NCI-H1105 treated with DMSO at 0.1 percent for 48 hours (cell line): Measurements from ENCODE around the gene MPZL3.
A peak's percentile ranks its signal among the peaks of the same experiment; 100 is the strongest.

ENCODE experiments used
- DNase-seq: peaks from one replicate; lab custom pipeline; 2025; lab: John Stamatoyannopoulos, UW

MPZL3 gene, protein sequence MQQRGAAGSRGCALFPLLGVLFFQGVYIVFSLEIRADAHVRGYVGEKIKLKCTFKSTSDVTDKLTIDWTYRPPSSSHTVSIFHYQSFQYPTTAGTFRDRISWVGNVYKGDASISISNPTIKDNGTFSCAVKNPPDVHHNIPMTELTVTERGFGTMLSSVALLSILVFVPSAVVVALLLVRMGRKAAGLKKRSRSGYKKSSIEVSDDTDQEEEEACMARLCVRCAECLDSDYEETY

DNA sequence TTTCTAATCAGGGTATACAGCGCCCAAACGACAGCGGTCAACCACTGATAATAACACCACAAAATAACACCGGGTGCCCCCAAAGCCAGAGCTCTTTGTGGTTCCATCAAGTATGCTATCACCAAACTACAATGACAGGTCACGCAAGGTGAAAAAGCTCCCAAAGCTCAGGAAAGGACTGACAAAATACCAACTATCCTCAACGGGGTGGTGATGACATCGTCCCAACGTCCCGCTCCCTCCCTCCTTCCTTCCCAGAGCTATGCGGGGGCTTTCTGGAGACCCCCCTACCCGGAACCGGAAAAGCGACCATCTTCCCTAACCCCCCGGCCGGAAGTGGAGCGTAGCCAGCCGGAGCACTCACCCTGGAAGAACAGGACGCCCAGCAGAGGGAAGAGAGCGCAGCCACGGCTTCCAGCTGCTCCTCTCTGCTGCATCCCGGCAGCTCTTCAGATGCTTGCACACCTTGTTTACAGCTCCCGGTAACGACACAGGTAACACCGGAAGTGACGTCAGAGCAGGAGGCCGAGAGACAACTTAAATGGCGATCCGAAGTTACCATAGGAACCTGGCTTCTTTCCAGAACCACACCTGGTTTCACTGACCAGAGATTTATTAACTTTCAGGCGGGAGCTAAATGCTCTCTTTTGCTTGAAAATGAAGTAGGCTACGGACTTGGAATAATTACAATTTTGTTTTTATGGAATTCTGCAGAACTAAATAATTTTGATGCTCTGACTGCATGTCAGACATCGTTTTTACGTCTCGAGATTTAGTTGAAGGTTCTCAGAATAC, at the start of gene MPZL3:
MPZL3 (minus strand) TSS at position 508 of the 795 bp plus-strand sequence; CDS start at position 437, 71 bp downstream.
- DNase-seq: peak; percentile 99

DNA sequence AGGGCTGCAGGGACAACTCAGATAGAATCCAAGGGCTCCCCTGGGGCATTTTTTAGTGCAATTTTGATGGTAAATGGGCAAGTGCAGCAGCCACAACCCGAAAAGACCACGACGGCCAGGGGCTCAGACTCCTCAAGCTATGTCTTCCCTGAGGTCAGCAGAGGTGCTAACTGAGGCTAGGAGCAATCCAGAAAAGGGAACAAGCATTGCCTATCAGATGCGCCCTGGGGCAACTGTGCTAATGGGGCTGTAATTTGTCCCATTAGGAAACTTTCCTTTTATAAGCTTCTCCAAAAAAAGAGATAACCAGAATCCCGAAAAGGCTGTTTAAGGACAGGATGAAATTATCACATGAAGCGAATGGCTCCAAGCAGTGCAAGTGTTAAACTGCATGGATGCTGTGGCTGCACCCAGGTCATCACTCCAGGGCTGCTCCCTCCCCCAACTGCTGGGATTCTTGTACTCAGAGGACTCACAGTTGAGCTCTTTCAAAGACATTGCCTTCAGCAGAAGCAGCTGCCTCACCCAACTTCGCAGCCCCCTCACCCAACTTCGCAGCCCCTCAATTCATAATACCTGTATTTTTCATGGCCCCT, 49.5 kb upstream of the MPZL3 start:
- no peak for DNase-seq

DNA sequence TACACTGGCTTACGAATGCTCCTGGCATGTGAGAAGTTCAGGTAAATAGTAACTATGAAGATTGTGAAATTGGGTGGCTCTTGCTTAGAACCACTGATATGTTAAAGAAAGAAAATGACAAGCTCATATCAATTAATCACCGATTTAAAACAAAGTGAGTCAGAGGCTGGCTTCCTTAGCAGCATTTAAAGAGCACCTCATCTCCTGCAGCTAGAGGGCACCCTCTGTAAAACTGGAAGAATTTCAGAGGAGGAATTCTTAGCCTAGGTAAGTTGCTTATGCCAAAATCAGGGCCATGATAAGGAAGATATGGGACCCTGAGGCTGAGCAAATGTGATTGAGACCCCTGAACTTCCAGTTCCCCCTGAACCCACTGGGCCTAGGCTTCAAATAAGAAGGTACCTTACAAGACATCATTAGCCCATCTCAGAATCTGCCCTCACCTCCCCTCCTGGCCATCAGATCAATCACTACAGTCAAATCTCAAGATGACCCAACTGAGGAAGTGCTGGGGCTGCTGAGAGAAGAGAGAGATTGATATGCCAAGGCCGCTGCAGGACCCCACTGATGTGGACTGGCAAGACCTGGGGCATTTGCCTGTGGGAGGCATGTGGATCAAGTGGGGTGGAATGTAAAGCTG, 43.8 kb upstream of the MPZL3 start:
- DNase-seq: no peak

DNA sequence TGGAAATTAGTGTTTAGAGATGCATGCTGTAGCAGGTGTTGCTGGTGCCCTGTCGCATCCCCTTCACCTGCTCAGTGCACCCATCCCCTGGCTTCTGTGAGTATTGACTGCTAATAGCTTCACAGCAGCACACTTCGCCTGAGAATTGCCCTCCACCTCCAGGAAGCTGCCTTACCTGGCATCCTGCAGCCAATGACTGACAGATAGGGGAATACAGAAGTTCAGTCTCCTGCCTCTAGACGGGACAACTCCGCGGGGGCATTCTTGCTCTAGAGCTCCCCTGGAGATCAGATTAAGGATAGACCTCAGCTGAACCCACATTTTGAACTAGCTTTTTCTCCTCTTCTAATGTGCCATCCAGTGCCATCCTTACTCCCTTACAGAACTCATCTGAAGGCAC, 43.0 kb upstream of the MPZL3 start:
- DNase-seq: no peak

DNA sequence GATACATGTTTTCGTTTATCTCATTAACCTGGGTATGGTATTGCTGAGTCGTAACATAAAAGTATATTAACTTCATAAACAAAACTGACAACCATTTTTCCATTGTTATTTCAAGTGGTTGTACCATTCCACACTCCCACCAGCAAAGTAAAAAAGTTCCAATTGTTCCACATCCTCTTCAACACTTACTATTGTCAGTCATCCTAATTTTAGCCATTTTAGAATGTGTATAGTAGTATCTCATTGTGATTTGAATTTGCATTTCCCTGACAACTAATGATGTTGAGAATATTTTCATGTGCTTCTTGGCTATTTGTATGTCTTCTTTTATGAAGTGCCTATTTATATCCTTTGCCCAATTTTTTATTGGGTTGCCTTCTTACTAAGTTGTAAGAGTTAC, 41.9 kb upstream of the MPZL3 start:
- DNase-seq: no peak

DNA sequence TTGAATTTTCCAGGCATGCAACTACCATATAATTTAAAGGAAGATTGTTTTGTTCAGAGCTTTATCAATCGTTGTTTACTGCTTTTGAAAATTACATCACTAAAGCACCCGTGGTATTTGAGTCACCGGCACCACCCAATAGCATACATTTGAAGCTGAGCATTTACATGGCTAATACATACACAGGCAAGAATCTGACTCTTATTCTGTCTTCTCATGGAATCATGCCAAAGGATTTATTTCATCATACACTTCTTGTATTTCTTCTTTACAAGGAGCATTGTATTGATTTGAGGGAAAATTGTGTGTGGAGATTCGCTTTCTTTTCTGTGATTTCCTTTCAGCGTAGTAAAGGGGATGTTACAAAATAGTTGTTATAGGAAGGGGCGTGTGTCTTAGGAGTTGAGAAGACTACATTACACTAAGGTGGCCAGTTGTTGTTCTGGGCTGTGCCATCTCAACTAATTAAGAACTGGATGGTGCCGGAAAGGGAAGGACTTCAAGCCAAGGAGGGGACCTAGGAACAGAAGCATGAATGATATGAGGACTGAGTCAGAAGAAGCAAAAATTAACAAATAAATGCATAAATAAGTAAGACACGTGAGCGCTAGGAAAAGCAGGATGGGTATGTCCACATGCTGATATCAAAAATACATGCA, 39.4 kb upstream of the MPZL3 start:
- DNase-seq: no peak

DNA sequence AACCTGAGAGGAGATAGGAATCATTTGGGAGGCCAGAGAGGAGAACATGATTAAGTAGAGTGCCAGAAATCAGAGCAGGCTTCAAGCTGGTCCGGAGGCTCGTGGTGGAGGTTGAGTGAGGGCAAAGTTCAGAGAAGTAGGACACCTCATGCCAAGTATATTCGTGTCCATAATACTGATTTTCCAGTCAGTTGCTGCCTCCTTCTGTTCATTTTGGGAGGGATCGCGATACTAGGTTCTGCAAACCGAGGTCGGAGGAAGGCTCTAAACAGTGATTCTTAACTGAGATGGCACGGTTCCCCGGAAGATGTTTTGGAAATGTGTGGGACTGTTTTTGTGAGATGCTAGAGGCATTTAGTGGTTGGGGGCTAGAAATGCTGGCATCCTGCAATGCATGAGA, 38.8 kb upstream of the MPZL3 start:
- DNase-seq: no peak

DNA sequence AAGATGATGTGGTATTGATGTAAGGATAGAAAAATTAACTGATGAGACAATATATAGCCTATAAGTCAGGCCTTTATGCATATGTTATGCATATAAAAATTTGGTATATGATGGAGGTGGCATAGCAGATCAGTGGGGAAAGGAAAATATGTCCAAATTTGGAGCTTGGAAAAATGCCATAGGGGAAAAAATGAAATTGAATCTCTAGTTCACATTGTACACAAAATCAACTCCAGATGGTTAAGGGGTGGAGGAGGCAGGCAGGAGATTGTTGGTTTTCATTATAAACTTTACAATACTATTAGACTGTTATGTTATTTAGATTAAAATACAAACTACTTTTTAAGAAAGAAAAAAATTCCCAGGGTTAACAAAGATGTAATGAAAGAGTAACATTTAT, 37.2 kb upstream of the MPZL3 start:
- DNase-seq: no peak

DNA sequence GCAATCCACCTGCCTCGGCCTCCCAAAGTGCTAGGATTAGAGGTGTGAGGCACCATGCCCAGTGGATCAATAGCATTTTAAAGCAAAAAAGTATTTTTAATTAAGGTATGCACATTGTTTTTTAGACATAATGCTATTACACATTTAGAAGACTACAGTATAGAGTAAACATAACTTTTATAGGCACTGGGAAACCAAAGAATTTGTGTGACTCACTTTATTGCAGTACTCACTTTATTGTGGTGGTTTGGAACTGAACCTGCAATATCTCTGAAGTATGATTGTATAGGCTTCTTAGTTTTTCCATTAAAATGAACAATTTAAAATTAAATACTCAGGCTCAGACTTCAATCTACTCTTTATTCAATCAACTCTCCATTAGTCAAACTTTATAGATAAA, 34.8 kb upstream of the MPZL3 start:
- DNase-seq: no peak

DNA sequence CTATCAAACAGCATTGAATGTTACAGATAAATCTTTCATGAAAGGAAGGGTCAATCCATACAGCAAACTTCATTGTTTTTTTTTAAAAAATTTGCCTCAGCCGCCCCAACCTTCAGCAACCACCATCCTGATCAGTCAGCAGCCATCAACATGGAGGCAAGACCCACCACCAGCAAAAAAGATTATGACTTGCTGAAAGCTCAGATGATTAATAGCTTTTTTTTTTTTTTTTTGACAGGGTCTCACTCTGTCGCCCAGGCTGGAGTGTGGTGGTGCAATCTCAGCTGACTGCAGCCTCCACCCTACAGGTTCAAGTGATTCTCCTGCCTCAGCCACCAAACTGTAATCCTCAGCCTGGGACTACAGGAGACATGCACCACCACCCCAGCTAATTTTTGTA, 34.4 kb upstream of the MPZL3 start:
- no peak for DNase-seq

DNA sequence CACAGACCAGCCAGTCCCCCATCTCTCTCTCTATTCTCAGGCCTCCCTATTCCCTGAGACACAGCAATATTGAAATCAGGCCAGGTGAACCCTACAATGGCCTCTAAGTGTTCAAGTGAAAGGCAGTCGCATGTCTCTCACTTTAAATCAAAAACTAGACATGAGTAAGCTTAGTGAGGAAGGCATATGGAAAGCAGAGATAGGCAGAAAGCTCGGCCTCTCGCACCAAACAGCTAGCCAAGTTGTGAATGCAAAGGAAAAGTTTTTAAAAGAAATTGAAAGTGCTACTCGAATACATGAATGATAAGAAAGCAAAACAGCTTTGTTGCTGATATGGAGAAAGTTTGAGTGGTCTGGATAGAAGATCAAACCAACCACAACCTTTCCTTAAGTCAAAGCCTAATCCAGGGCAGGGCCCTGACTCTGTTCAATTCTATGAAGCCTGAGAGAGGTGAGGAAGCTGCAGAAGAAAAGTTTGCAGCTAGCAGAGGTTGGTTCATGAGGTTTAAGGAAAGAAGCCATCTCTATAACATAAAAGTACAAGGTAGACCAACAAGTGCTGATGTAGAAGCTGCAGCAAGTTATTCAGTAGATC, 31.7 kb upstream of the MPZL3 start:
- no peak for DNase-seq

DNA sequence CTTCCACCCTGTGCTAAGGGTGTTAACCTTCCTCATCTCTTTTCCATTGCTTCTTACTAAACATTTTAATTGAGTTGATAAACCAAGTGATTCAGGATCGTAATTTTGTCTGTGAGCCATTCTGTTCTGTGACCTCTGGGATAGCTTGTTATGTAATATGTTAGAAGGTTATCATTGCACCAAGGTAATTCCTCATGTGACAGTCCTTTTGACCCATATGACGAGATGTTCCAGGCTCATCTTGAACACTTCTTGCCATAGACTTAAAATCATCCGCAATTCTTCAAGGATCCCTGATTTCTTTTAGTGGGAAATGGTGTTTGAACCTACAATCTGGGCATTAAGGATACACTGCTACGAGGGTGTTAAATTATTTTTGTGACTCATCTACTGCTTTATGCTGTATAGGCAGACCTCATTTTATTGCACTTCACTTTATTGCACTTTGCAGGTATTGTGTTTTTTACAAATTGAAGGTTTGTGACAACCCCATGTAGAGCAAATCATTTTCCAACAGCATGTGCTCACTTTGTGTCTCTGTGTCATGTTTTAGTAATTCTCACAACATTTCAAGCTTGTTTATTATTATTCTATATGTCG, 31.0 kb upstream of the MPZL3 start:
- no peak for DNase-seq

DNA sequence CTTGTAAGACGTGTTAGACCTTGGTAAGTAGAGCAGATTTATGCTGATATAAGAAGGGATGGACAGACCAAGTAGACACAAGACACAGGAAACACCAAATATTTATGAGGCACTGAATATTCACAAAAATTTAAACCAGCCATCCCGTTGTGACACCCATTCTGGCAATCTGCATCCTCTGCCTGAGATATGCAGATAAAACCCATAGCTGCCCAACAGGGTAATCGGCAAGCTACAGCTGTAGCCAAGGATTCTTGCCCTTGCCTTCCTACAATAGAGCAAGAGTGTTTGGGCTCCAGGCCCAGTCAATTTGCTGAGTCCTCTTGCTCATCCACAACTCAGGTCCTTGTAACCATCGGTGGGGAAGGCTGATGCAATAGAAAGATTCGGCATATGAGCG, 30.4 kb upstream of the MPZL3 start:
- no peak for DNase-seq

DNA sequence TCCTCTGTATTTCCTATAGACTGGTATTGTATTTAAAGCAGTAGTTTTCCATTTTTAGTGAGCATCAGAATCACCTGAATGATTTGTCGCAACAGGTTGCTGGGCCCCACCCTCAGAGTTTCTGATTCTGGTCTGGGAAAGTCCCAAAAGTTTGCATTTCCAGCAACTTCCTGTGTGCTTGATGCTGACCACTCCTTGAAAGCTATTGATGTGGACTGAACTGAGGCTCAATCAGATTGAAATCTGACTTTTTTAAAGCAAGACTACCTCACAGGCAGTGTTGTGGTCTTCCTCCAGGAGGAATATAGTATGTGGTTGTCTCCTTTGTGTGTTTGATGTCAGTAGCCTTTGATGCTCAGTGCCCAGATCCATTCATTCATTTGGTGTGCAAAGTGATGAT, 29.1 kb upstream of the MPZL3 start:
- DNase-seq: no peak

DNA sequence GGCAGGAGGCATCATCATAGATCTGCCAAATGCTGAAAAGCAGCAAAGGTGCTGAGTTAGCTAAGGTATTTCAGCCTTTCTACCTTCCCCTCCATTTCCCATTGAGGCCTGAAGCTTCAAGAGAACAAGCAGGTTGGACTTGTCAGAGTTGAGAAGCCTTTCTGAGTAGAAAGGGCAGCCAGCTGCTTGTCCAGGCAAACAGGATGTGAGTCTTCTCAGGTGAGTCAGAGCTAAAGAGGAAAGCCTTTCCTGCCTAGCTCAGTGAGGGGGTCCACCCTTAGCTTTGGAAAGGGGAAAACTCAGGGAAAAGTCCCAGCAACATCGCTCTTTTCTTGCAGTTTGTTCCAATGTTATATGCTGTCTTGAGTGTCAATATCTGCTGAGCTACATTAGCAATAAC, 25.1 kb upstream of the MPZL3 start:
- DNase-seq: no peak

DNA sequence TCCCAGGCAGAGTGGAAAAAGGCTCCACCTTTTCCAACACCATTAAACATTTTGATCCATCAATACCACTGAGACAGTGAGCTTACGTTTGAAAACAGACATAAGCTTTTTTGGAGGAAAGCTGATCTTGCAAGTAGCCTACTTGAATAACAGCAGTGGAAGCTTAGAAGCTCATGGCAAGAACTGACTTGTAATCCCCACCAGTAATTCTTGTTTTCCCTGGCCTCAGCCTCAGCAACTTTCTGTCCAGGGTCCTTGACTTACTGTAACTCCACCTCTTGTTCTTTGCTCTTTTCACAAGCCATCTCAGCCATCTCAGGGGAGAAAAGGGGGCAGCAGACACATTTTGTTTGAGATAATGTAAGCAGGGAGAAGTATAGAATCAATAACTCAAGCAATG, 24.3 kb upstream of the MPZL3 start:
- no peak for DNase-seq

DNA sequence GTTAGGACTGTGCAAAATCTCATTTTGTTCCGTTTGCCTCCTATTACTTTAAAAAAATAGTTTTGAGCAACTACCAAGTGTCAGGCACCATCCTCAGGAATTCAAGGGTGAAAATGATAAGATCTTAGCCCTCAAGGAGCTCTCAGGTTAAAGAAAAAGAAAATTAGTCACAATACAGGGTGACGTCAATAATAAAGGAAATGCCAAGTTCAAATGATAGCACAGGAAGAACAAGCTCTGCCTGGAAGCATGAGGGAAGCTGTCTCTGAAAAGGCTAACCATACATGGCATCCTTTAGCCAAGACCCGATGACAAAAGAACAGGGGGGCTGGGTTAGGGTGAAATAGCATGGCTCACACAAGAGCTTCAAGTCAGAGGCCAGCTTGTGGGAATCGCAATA, 23.0 kb upstream of the MPZL3 start:
- no peak for DNase-seq

DNA sequence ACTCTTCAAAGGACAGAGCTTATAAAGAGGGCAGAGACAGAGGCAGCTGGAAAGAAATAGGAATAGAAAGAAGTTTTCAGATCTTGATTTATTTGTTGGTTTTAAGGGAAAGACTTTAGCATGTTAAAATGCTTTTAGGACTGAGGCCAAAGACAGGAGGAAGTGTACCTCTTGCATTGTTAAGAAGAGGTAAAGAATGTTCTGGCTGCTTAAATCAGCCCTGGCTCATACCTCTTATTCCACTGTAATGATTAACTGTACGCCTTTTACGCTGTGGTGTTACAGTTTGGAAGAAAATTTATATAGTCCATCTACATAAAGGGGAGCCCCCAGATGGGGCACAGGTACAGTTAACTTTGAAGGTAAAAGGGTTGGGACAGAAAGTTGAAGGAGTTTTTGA, 22.0 kb upstream of the MPZL3 start:
- DNase-seq: no peak

DNA sequence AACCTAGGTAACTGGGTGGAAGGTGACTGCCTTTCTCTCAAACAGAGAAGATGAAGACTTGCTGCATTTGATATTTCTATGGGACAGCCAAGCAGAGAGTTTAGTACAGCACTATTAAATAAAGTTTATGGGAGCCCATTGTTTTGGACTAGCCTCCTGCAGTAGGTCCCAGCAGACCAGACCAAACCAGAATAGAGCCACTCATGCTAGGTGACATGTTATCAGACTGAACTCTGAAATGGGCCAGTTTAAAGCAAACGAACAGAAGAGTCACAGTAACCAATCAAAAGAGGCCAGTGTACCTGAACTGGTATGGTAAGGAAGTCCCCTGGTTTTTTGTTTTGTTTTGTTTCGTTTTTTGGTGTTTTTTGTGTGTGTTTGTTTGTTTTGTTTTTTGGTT, 19.8 kb upstream of the MPZL3 start:
- no peak for DNase-seq

DNA sequence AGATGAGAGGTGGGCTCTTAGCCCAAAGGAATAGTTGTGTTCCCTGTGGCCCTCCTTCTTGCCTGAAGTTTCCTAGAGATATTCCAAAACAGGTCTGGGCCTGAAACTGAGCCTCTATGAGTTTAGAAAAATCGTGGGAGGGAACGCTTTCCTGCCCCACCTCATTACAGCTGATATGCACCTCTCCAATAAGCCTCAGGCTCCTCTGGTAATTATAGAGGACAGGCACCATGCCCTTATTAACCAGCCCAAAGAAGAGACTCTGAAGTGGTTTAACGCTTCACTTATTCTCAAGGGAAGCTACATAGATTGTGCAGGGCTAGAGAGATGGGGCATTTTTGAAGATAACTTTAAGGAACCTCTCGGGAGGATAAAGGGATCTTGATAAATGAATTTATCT, 15.3 kb upstream of the MPZL3 start:
- DNase-seq: peak; percentile 39

DNA sequence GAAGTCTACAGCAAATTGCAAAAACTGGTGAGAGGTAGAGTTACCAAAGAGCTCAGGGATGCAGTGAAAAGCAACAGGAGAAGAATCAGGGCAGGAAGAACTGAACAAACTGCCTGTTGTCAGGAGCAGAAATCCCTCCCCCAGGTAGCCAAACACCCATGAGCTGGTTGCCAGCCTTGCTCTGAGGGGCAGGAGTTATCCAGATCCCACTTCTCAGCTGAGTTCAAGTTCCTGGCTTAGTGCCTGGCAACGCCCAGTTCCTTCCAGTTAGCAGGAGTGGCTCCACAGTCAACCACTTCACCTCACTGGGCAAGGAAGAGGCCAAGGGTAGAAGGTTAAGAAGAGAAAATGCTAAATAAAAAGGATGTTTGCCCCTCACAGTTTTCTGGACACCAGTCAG, 13.8 kb upstream of the MPZL3 start:
- no peak for DNase-seq
